GM18858 (cell line): ENCODE results near the gene ENTREP1.

ENCODE experiments used
- ATAC-seq: cut with Tn5 transposase; IDR thresholded peaks from one replicate; pipeline ENCODE4 v1.9.1; 2021; ENCODE audit not compliant: unreplicated experiment

The ENTREP1 gene

GRCh38 chr9:69357821-69358220 lies 32.8 kb downstream of the ENTREP1 start:
- no peak for ATAC-seq

DNA sequence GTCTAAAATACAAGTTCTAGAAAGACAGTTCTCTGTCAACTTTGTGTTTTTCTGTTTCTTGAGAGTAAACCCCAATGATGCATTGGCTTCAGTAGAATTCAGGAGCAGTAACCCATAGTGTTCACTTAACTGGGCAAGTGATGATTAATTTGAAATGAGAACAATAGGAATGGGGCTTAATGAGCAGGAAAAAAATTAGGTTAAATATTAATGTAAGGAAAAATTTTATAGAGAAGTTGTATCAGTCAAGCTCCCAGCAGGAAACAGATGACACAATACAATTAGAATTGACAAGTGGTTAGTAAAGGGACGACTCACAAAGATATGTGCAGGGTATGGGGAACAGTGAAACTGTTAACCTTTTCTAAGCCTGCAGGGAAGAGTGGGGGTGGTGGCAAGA lies 38.2 kb downstream of the ENTREP1 start:
- no peak for ATAC-seq

DNA sequence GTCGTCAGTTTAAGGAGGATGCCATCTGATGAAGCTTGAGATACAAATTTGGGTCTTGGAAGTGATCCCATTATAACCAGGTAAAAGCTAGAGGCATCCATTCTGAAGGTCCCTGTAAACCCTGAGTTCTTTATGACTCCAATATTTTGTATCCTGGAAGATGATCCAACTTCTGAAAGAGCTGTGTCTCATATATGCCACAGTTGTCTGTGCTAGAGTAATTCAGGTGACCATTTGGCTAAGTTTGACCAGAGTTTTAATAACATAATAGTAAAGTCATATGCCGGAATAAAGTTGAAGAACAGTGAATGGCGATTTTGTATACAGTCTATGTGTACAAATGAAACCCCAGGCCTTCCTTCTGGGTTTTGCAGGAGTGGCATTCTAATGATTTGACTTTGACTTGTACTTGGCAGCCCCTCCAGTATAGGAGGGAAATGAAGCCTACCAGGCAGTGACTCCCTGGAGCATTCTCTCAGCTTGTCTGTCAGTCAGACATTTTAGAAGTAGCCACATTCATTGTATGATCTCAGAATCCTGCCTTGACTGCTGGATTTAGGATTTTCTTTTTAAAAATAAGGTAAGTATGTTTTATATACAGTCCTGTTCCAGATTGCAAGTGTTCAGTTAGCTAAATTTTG lies 39.6 kb downstream of the ENTREP1 start:
- ATAC-seq, result no peak

GRCh38 chr9:69370430-69370829 lies 45.4 kb downstream of the ENTREP1 start:
- ATAC-seq, result no peak

GRCh38 chr9:69371001-69371400 lies 46.0 kb downstream of the ENTREP1 start:
- ATAC-seq, result no peak

DNA sequence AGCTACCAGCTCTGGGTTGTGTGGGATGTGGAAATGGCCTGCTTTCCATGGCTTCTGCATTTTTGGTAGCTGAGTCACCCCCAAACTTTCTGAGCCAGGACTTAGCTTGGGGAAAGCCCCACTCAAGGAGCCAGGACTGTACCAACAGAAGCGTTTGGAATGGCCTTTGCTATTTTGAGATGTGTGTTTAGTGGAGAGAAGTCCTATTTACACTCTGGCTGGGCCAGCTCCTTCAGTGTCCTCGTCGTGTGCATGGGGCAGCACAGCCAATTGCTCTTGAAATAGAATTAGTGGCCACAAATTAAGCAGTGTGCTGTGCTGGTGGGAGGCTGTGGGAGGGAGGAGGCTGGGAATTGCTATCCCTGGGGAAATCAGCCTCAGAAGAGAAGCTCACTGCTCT lies 51.6 kb downstream of the ENTREP1 start:
- ATAC-seq, result no peak

DNA sequence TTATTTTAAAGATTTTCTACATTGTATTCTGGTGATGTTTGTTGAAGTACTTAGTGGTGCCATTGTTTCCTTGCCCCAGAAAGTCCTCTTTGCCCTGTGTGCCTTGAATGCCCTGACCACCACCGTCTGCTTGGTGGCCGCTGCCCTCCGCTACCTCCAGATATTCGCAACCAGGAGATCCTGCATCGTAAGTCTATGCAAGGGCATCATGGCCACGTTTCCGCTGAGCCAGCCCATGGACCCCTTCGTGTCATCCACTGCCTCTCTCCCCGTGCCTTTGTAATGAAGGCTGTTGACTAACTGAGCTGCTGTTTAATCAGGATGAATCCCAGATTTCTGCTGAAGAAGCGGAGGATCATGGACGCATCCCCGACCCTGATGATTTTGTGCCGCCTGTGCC lies 52.3 kb downstream of the ENTREP1 start:
- no peak for ATAC-seq

DNA sequence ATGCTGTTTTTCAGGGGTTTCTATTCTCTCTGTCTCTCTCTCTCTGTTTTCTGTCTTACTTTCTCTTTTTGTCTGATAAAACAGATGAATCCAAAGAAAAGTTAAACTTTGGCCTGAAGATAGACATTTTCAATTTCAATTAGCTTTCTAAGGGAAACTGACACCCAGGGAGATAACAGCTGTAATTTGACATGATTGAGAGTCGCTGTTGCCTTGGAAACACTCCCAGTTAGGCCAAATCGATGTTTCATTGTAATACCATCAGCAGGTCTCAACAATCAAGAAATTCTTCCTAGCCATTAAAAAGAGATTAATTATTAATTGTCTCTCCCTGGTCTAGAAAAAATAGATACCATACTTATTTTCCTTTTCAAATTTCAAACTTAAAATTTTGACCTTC lies 53.0 kb downstream of the ENTREP1 start:
- no peak for ATAC-seq

DNA sequence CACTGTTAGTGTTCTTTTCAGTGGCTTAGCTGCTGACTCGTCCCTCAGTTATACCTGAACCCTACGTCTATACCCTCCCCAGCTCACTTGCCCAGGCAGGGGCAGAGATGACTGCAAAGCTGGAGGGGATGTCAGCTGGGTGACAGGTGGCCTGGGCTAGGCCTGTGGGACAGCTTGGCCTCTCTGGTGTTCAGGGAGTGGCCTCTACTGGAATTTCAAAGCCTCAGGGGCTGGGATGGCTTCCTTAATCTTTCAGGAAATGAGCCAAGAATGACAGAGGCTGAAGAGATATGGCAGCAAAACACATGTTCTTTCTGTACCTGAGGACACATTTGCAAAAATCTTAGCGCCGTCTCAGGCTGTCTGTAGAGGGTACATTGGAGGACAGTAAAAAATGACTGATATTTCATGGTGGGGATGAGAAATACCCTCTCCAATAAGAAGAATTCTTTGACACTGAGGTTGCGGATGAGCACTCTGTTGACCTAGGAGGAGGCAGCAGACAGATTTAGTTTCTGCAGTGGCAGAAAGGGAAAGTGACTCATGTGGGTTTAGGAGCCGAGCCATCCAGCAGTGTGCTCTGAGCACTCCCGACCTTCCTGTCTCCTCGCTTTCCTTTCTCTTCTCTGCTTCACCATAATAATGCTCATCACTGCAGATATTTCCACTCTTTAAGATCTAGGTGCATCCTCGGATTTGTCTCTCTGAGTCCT lies 54.4 kb downstream of the ENTREP1 start:
- no peak for ATAC-seq

DNA sequence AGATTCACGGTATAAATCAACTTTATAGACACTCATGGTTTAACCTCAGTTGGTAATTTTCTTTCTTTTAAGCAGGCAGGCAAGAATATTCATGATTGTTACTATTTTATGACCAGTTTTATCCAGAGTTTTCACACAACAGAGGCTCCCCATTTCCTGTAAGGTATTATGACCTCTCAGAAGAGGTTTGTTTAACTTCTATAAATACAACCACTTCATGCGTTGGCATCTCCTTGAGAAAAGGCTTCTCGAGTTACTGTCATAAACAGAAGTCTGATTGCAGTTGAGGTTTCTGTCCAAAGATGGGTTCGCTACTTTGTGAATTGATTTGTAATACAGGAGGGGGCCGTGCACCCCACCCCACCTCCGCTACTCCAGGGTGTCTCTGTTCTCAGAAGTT lies 55.3 kb downstream of the ENTREP1 start:
- no peak for ATAC-seq

- no peak for ATAC-seq
Measured at GRCh38 chr9:69380811-69381210, 55.8 kb downstream of the ENTREP1 start.

DNA sequence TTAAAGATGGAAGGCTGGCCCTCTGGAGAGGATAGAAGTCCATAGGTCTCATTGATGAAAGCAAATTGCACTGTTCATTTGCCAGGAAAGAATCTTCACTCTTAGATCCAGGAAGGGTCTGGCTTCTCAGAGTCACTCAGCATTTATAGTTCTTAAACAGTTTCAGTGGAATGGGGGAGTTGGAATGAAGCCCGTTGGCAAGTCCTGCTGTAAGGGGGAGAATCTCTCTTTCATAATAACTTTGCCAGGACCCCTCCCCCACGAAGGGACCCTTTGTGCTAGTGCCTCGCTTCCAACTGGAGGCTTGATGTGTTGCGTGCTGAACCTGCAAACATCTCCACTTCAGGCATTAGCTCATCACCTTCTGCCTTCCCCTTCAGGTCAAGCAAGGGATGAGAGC lies 57.1 kb downstream of the ENTREP1 start:
- no peak for ATAC-seq

- ATAC-seq, result no peak
Measured at GRCh38 chr9:69385581-69386033, 60.6 kb downstream of the ENTREP1 start.

GRCh38 chr9:69386651-69387050 lies 61.6 kb downstream of the ENTREP1 start:
- ATAC-seq, result no peak

GRCh38 chr9:69388596-69388995 lies 63.6 kb downstream of the ENTREP1 start:
- no peak for ATAC-seq

GRCh38 chr9:69389437-69389995 lies 64.5 kb downstream of the ENTREP1 start:
- no peak for ATAC-seq

DNA sequence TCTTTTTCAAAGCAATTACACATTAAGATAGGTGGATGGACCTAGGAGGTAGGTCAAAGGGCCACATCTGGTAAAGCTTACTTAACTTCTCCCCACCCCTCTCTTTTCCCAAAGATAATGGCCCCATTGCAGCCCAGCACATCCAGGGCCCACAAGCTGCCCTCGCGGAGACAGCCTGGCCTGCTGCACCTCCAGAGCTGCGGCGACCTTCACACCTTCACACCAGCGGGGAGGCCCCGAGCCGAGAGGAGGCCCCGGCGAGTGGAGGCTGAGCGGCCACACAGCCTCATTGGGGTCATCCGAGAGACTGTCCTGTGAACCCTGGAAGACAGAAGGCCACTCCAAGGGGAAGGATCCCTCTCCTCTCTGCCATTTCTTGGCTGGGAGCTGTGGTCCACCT lies 66.5 kb downstream of the ENTREP1 start:
- no peak for ATAC-seq

DNA sequence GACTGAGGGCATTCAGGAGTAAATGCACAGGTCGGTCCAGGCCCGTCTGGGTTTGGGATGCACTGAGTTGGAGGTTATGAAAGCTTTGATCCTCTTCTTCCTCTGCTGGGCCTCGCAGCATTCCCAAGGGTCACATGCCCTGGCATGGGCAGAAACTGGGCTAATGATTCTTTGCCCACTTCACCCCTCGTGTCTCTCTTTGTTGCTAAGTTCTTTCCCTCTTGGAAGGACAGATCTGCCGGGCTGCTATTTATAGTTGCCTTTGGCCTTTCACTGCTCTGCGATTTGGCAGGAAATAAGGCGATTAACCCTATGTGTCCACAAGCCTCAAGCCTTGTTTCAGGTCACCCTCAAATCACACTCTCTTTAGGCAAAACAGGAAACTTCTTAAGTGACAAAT lies 66.9 kb downstream of the ENTREP1 start:
- ATAC-seq, result no peak

DNA sequence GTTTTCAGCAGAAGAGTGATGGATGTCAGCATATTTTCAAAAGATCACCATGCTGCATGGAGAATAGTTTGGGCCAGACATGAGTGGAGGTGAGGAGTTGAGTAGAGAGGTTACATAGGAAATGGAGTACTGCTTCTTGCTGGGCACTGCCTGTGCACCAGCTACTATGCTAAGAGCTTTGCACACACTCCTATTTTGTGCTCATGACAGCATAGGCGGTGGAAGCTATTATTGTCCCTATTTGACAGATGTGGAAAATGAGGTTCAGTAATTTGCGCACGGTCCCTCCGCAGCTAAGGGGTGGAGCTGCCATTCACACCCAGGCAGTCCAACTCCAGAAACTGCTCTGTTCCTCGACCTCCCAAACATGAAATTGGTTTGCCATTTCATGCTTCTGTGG lies 67.8 kb downstream of the ENTREP1 start:
- no peak for ATAC-seq

DNA sequence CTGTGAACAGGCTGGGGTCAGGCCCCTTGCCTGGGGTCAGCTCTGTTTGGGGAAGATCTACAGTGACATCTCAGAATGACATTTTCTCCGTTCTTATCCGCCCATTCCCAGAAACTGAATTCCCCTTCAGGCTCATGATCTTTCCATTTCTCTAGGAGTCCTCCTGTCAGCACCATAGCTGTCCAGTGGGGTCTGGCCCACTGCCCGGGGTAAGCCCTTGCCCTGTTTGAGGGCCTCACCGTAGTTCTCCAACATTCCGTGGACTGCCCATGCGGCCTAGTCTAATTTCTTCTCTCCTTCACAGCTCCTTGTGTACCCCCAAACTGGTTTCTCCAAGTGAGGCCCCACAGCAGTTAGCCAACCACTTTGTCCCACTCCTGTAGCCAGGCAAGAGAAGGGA lies 68.4 kb downstream of the ENTREP1 start:
- ATAC-seq, result no peak

DNA sequence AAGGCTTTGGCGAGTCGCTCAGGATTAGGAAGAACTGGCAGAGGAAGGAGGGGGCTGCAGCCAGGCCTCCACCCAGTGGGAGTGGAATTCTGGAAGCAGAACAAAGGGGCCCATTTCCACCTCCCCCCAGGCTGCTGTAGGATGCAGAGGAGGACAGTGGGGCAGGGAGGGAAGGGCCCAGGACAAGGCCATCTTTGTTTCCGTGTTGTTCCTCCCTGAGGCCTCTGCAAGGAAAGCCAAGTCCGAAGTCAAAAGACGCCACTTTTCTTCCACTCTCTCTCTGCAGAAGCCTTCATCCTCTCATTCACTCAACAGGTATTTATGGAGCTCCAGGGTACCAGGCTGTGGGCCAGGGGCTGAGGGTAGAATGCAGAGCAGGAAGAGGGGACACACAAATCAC lies 70.7 kb downstream of the ENTREP1 start:
- ATAC-seq, result no peak

- ATAC-seq, result no peak
Measured at GRCh38 chr9:69396759-69397158, 71.7 kb downstream of the ENTREP1 start.
